CD4-positive, alpha-beta T cell treated with Interleukin-4 for 4 hours (primary cell): ENCODE results near the gene LYPLAL1.

ENCODE experiments used
- DNase-seq: peaks from one replicate; pipeline ENCODE4 v3.0.0-alpha.2; 2020

Gene LYPLAL1

GRCh38 chr1:219173758-219174459 lies at the start of gene LYPLAL1:
LYPLAL1 (plus strand) TSS chr1:219173878; CDS start chr1:219173891, 13 bp downstream.
- DNase-seq: peak; percentile 89

GRCh38 chr1:219124163-219124562 lies 49.5 kb upstream of the LYPLAL1 start:
- DNase-seq: no peak

- no peak for DNase-seq
These were observed 48.3 kb upstream of the LYPLAL1 start for GRCh38 chr1:219125342-219125741.

GRCh38 chr1:219126377-219126776 lies 47.3 kb upstream of the LYPLAL1 start:
- DNase-seq: no peak

- DNase-seq: no peak
These were observed 44.7 kb upstream of the LYPLAL1 start for GRCh38 chr1:219128957-219129356.

- DNase-seq: no peak
These were observed 43.2 kb upstream of the LYPLAL1 start for GRCh38 chr1:219130366-219130935.

GRCh38 chr1:219132939-219133338 lies 40.7 kb upstream of the LYPLAL1 start:
- no peak for DNase-seq

- DNase-seq: no peak
These were observed 34.9 kb upstream of the LYPLAL1 start for GRCh38 chr1:219138747-219139146.

GRCh38 chr1:219140303-219140877 lies 33.3 kb upstream of the LYPLAL1 start:
- DNase-seq: no peak

- DNase-seq: no peak
These were observed 29.9 kb upstream of the LYPLAL1 start for GRCh38 chr1:219143735-219144134.

- no peak for DNase-seq
These were observed 28.9 kb upstream of the LYPLAL1 start for GRCh38 chr1:219144658-219145315.

- no peak for DNase-seq
These were observed 26.1 kb upstream of the LYPLAL1 start for GRCh38 chr1:219147571-219148019.

- DNase-seq: no peak
These were observed 24.6 kb upstream of the LYPLAL1 start for GRCh38 chr1:219149009-219149577.

GRCh38 chr1:219149953-219150352 lies 23.7 kb upstream of the LYPLAL1 start:
- DNase-seq: no peak

- DNase-seq: no peak
These were observed 22.8 kb upstream of the LYPLAL1 start for GRCh38 chr1:219150913-219151312.

GRCh38 chr1:219151467-219151866 lies 22.2 kb upstream of the LYPLAL1 start:
- no peak for DNase-seq

- DNase-seq: no peak
These were observed 20.9 kb upstream of the LYPLAL1 start for GRCh38 chr1:219152751-219153150.

GRCh38 chr1:219153723-219154122 lies 20.0 kb upstream of the LYPLAL1 start:
- no peak for DNase-seq

- no peak for DNase-seq
These were observed 18.5 kb upstream of the LYPLAL1 start for GRCh38 chr1:219155135-219155534.

GRCh38 chr1:219159946-219160645 lies 13.6 kb upstream of the LYPLAL1 start:
- no peak for DNase-seq

- no peak for DNase-seq
These were observed 12.7 kb upstream of the LYPLAL1 start for GRCh38 chr1:219160967-219161366.

GRCh38 chr1:219161371-219161770 lies 12.3 kb upstream of the LYPLAL1 start:
- DNase-seq: no peak
